ENCODE data around the gene FLYWCH2. TPM values are rescaled to one million over a fixed set of nuclear protein-coding genes. Genes with fewer than 3 reads are reported as not detected.

The FLYWCH2 gene
- total RNA-seq, 4 donors from 2014 or later = 58.4 to 89.3 (median 73.8) TPM

DNA sequence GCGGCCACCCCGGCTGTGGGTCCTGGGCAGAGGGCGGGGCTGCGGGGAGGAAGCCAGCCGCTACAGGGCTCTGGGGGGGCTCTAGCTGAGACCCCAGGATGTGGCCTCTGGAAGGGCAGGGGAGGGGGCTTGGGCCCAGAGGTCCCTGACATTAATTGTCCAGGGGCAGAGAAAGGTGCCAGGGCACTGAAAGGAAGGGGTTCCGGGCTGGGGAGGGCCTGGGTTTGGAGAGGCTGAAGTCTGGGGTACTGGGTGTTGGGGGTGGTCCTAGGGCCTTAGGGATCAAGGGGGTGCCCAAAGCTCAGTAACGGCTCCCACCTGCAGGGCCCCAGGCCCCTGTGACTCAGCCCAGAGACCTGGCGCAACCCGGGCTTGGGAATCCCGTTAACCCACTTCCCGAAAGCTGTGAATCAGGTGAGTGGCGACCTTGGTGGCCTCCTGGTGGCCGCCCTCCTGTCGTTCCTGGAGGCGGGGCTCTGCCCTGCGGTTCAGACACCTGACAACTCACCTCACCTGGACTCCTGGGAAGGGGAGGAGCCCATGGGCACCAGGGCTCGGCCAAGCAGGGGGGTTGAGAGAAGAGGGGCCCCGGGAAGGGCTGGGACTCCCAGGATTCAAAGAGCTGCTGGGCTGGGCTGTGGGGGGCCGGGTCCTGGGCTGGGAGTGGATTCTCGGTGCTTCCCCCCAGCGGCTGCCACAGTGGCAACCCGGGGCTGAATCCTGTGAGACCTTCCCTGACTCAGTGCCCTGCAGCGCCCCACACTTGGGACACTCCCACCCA is 24.6 kb upstream of the FLYWCH2 start:
- Histone ChIP-seq H3K27ac (peak overlapping the region; percentile 73 to 90 (median 89)), H3K4me3 (replicated peaks in 1 of 3) (peak overlapping the region in 1 of 3 donors; percentile 35)
- intact Hi-C loops (cut with DNase I) = no loop called here

DNA sequence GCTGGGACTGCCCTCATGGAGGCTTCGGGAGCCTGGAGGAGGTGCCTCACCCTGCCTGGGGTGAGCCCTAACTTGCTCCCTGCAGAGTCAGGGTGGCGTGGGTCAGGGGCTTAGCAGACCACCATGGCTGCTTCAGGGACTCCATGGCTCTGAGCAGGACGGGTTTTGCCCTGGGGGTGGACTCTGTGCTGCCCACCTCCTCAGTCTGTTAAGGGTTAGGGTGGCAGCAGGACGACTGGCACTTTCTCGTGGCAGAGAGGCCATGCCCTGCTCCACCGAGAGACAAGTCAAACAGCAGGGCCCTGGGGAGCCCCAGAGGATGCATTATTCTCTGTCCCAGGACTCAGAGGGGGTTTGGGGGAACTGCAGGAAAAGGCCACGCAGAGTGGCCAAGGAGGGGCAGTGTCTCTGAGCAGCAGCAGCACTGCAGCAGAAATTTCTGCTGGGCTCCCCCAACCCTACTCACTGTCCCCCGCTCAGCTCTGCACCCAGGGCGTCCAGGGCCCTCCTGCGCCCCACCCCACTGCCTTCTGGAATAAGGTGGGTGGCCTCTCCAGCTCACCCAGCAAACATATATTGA is 23.2 kb upstream of the FLYWCH2 start:
- no peaks in the 10 kb centered on the region for H3K36me3 ChIP-seq
- no peak overlapping the region for H3K4me3 ChIP-seq (replicated peaks in 1 of 3)
- H3K4me1 ChIP-seq = peaks cover 4 to 7% of the 10 kb centered on the region in 2 donors
- intact Hi-C loops (cut with DNase I) = no loop called here
- TF ChIP-seq, protein P1, sequence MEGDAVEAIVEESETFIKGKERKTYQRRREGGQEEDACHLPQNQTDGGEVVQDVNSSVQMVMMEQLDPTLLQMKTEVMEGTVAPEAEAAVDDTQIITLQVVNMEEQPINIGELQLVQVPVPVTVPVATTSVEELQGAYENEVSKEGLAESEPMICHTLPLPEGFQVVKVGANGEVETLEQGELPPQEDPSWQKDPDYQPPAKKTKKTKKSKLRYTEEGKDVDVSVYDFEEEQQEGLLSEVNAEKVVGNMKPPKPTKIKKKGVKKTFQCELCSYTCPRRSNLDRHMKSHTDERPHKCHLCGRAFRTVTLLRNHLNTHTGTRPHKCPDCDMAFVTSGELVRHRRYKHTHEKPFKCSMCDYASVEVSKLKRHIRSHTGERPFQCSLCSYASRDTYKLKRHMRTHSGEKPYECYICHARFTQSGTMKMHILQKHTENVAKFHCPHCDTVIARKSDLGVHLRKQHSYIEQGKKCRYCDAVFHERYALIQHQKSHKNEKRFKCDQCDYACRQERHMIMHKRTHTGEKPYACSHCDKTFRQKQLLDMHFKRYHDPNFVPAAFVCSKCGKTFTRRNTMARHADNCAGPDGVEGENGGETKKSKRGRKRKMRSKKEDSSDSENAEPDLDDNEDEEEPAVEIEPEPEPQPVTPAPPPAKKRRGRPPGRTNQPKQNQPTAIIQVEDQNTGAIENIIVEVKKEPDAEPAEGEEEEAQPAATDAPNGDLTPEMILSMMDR (IDR thresholded peaks at IDR 0.05) = no peak
- no peak for TF ChIP-seq POLR2A (IDR thresholded peaks at IDR 0.05)
- WGBS, 2 donors = 69 to 78% methylated on average over 5 to 10 of the region's 10 CpGs
- H3K9me3 ChIP-seq = no peaks in the 10 kb centered on the region
- no peak overlapping the region for H3K27ac ChIP-seq
- no peak for DNase-seq
- no peaks in the 10 kb centered on the region for H3K27me3 ChIP-seq

More for the DNA sequence above, 24.6 kb upstream of the FLYWCH2 start:
- Histone ChIP-seq H3K36me3 (no peaks in the 10 kb centered on the region), H3K4me1 (peaks cover 4 to 7% of the 10 kb centered on the region in 2 donors), H3K27me3 (no peaks in the 10 kb centered on the region), H3K9me3 (no peaks in the 10 kb centered on the region)
- 18 to 31% methylated on average over 6 to 15 of the region's 23 CpGs for WGBS, 2 donors
- TF ChIP-seq, protein P1 (IDR thresholded peaks at IDR 0.05) = peak in 4 of 6 experiments; percentile 15 to 49 (median 27)
- TF ChIP-seq POLR2A (IDR thresholded peaks at IDR 0.05) = peak; percentile 23 to 81
- peak; percentile 88 to 89 for DNase-seq

DNA sequence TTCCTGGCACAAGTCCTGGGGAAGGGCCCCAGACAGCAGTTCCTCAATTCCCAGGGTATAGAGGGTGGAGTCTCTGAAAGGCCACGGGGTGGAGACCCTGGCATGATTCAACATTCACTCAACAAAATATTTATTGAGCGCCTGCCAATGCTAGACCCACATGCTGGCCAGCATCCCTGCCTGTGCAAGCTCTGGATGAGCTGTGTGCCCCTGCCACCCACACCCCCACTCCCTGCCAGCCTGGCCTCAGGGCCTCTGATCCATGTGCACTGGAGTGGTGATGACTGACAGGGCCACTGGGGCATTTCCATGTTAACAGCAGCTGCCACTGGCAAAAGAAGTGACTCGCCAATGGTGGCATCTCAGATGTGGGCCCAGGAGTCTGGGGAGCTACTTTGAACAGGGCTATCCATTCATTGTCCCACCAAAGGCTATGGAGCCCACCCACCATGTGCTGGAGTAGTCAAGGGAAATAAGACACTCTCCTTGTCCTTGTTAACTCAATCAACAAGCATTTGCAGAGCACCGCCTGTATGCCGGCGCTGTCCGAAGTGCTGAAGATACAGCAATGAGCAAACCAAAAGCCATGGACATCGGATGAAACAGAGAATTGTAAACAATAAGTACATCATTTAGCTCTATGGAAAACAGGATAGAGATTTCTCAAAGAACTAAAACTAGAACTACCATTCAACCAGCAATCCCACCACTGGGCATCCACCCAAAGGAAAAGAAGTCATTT is 22.0 kb upstream of the FLYWCH2 start:
- Histone ChIP-seq H3K27ac (no peak overlapping the region), H3K4me3 (replicated peaks in 1 of 3) (no peak overlapping the region), H3K27me3 (no peaks in the 10 kb centered on the region), H3K4me1 (peaks cover 4 to 7% of the 10 kb centered on the region in 2 donors), H3K9me3 (no peaks in the 10 kb centered on the region), H3K36me3 (no peaks in the 10 kb centered on the region)
- WGBS, 2 donors = 74 to 80% methylated on average over 8 of the region's 8 CpGs
- no peak for DNase-seq
- intact Hi-C loops (cut with DNase I) = no loop called here
- no peak for TF ChIP-seq POLR2A (IDR thresholded peaks at IDR 0.05)
- TF ChIP-seq, protein P1 (IDR thresholded peaks at IDR 0.05) = no peak

DNA sequence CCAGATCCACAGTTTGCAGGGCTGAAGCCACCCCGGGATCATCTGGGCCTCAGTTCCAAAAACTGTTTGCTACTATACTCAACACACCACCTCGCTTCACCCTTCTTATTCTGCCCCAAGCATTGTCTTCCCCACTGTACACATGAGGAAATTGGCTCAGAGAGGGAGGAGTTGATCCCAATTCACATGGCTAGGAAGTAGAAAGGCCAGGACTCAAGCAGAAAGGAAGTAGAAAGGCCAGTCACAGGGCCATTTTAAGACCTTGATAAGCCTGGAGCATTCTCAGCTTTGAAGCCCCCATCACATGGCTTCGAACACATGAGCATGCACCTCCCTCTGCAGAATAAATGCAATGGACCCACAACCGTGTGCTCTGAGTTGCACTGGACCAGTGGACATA is 17.4 kb upstream of the FLYWCH2 start:
- H3K9me3 ChIP-seq = no peaks in the 10 kb centered on the region
- no peak overlapping the region for H3K27ac ChIP-seq
- DNase-seq = no peak
- H3K4me1 ChIP-seq = peaks cover 4 to 6% of the 10 kb centered on the region in 2 donors
- H3K27me3 ChIP-seq = no peaks in the 10 kb centered on the region
- no peaks in the 10 kb centered on the region for H3K36me3 ChIP-seq
- WGBS, 2 donors = 53 to 62% methylated on average over 4 of the region's 4 CpGs
- no peak overlapping the region for H3K4me3 ChIP-seq (replicated peaks in 1 of 3)
- intact Hi-C loops (cut with DNase I) = no loop called here
- TF ChIP-seq, protein P1 (IDR thresholded peaks at IDR 0.05) = no peak
- TF ChIP-seq POLR2A (IDR thresholded peaks at IDR 0.05) = no peak

Data from thyroid gland (tissue), 4 donors.